Esophagus mucosa (tissue), 1 donor: ENCODE measurements around the gene VRK1. TPM values are rescaled to one million over a fixed set of nuclear protein-coding genes. Genes with fewer than 3 reads are reported as not detected.

Source experiments
- ATAC-seq: fragments of 200-7000 bp; cut with Tn5 transposase; one replicate; pipeline ENCODE4 v1.9.1; 2020
- total RNA-seq: library from RNA; stranded (reverse); gene quantifications from one replicate; pipeline ENCODE4 v1.2.4, GENCODE V29; 2023
- donor health status: DM: yes; HTN: yes; CAD: no.

VRK1 gene
- total RNA-seq, 1 donor from 2014 or later, result 12.6 TPM

GRCh38 chr14:96888593-96888992, 91.4 kb downstream of the VRK1 start:
- ATAC-seq, result no peak

- ATAC-seq, result no peak
Measured at GRCh38 chr14:96889091-96889490, 91.9 kb downstream of the VRK1 start.

GRCh38 chr14:96893966-96894622, 96.9 kb downstream of the VRK1 start:
- ATAC-seq, result no peak

DNA sequence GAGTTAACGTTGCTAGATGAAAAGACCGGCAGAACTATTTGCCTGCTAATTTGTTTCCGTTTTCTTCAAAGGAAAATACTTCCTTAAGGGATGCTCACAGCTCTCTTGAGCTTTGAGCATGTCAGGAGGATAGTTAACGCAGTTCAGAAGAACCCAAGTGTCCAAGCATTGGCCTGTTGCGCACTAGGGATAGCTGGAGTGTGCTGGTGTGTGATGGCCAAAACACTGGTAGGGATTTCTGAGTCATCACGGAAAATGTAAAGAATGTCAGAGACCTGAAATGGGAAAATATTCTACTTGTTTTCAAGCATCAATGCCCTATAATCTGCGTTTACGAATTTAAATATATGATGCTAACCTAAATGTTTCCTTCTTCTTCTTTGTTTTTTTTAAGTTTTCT, 97.8 kb downstream of the VRK1 start:
- no peak for ATAC-seq

GRCh38 chr14:96895658-96896271, 98.6 kb downstream of the VRK1 start:
- no peak for ATAC-seq

GRCh38 chr14:96897184-96897583, 100.0 kb downstream of the VRK1 start:
- no peak for ATAC-seq

DNA sequence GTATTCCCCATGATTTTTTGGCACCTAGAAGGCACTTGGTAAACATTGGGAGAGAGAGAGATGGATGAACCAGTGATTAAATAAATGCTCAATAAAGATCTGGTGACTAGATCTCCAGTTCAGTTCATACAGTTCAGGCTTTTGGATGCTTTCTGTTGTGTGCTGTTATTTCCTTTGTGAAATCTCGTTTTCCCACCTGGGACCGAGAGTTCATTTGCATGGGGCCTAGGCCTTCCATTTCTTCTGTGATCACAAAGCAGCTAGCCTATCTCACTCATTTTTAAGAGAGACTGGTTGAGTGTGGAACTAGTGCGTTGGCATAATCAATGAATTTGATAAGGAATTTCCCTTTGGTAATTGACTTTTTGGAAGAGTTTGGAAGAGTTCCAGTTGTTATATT, 104.0 kb downstream of the VRK1 start:
- ATAC-seq, result no peak

DNA sequence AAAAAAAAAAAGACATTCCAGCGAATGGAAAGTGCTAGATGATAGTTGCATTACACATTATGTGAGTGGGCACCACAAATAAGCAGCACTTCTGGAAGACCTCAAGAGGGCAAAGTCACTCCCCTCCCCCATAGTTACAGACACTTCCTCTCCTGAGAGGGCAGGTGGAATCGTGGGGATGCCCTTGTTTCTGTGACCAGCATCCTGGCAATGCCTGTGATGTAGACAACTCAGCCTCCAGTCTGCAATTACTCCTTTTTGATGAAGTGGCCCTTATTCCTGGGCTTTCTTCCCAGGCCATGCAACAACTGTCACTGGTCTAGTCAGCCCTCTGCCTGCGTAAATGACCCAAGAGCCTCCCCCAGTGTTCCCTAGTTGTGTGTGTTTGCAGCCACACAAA, 104.8 kb downstream of the VRK1 start:
- no peak for ATAC-seq

- no peak for ATAC-seq
Measured at GRCh38 chr14:96903444-96904023, 106.4 kb downstream of the VRK1 start.

GRCh38 chr14:96904201-96904600, 107.0 kb downstream of the VRK1 start:
- no peak for ATAC-seq

DNA sequence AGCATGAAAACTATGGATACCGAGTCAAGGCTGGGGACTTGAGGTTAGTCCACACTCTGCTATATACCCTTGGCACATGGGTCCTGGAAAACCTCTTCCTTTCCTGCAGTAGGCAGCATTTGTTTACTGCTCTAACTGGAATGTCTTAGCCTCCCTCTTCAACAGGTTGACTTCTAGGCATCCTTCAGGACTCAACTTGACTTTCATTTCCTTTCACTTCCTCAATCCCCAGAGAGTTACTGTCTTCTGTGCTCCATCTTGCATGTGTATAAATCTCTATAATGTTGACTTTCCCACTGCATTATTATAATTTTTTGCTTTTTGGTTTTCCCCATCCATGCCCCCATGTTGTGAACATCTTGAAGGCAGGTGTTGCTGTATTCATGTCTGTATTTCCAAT, 107.9 kb downstream of the VRK1 start:
- no peak for ATAC-seq

- no peak for ATAC-seq
Measured at GRCh38 chr14:96905825-96906224, 108.6 kb downstream of the VRK1 start.

- ATAC-seq, result no peak
Measured at GRCh38 chr14:96906434-96906833, 109.3 kb downstream of the VRK1 start.

DNA sequence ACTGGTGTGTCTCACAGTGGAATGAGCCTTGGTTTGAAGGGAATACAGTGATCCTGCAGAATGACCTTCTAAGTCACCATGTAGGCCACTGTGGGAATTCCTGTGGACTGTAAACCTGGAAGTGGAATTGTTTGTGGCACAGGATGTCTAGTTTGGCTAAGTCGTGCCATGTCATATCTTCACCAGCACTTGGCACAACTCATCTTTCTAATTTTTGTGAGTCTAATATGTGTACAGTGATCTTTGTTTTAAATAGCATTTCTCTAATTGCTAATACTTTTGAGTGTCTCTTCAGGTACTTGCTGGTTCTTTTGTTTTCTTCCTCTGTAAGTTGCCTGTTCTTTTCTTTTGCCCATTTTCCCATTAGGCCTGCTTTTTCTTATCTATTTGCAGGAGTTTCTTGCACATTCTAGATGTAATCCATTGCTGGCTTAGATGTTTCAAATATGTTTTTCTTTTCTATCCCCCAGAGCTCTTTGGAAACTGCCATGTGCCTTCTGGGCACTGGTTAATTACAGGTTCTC, 112.7 kb downstream of the VRK1 start:
- no peak for ATAC-seq

- ATAC-seq, result no peak
Measured at GRCh38 chr14:96911499-96912149, 114.4 kb downstream of the VRK1 start.

DNA sequence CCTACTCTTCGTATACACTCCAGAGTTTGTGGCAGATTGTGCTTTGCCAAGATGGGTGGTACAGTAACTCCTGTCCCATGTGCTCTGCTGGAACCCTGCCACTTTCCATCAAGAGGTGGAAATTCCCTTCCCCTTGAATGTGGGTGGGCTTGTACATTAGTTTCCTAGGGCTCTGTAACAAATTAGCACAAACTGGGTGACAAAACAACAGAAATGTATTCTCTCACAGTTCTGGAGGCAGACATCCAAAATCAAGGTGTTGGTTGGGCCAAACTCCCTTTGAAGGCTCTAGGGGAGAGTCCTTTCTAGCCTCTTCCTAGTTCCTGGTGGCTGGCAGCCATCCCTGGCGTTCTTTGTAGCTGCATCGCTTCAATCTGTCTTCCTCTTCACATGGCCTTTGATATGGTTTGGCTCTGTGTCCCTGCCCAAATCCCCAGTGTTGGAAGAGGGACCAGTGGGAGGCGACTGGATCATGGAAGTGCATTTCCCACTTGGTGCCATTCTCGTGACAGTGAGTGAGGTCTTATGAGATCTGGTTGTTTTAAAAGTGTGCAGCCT, 117.5 kb downstream of the VRK1 start:
- ATAC-seq, result no peak

- ATAC-seq, result no peak
Measured at GRCh38 chr14:96915478-96915877, 118.3 kb downstream of the VRK1 start.

DNA sequence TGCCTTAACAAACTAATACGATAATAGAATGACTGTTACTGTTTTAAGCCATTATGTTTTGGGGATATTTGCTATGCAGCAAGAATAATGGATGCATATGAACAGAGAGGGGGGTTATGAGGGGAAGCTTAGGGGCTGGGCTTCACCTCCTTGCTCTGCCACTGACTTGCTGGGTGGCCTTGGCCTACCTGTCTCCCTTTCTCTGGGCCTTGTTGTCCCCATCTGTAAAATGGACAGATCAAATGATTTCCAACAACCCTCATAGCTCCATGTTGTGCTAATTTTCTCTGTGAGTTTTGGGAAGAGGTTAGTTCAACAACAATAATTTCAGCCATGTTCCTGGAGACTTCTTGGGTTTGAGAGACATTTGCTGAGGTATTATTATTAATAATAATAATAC, 119.6 kb downstream of the VRK1 start:
- no peak for ATAC-seq

GRCh38 chr14:96917442-96917963, 120.3 kb downstream of the VRK1 start:
- no peak for ATAC-seq

DNA sequence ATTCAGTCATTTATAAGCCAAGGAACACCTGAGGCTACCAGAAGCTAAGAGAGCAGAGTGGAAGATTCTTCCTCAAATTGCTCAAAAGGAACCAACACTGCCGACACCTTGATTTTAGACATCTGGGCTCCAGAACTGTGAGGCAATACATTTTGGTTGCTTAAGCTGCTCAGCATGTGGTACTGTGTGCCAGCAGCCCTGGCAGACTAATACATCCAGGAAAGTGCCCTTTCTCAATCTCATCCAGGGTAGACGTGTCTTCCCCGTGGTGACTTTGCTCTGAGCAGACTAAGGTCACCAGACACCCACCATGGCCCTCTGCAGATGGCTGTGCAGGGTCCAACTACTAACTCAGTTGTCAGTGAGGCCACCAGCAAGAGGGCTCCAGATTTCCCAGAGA, 122.8 kb downstream of the VRK1 start:
- ATAC-seq, result no peak

- ATAC-seq, result no peak
Measured at GRCh38 chr14:96920820-96921219, 123.6 kb downstream of the VRK1 start.

DNA sequence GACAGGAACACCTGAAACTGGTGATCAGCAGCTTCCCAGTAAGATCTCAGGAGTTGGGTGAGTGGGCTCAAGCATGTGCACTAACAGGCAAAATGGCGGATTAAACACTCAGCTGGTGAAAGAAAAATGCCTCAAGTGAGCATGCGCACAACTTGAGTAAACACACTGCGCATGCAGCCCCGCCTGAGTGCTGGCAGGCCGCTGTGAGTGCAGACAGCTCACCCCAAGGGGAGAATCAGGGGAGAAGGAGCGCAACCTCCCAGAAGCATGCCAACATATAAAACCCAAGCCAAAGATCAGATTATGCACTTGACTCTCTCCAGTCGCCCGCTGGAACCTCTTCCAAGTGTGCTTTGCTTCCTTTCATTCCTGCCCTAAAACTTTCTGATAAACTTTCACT, 125.8 kb downstream of the VRK1 start:
- ATAC-seq, result no peak

DNA sequence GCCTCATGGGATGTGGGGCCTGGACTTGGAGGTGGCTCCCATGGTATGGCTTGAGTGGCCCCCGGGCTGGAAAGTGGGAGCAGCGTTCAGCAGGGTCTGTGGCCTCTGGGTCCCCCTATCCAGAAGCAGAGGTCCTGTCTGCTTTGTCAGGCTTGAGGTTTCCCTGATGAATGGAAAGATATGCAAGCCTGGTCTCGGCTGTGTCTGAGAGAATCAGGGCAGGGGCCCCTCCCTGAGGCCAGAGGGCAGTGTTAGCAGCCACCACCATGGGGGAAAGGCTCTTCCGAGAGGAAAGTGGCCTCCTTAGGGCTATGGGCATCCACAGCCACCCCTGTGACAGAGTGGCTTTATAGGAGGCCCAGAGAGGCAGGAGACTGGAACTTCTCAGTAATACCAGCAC, 128.2 kb downstream of the VRK1 start:
- ATAC-seq, result no peak
